Mesothelial cell of epicardium (in vitro differentiated cells): ENCODE data around the gene HFM1. TPM values are rescaled to one million over a fixed set of nuclear protein-coding genes. Genes with fewer than 3 reads are reported as not detected.
"Not testable (repeated sequence)": the region's sequence is repeated elsewhere in the genome, so short reads cannot be mapped to it uniquely, and the experiment has no call there.

Source experiments
- DNase-seq, 2 experiments: peaks; one replicate each; pipeline ENCODE4 v3.0.0; 2021; ENCODE audit warnings: low spot score in 2 of 2; ENCODE audit not compliant: unreplicated experiment in 2 of 2
- H3K27ac Mint-ChIP-seq: 2 replicates; pipeline ENCODE4 v1.8.0; 2021; ENCODE audit warnings: mixed read lengths
- H3K27me3 Mint-ChIP-seq: 2 replicates; pipeline ENCODE4 v1.8.0; 2021; ENCODE audit warnings: low read depth, mixed read lengths
- H3K36me3 Mint-ChIP-seq: 2 replicates; pipeline ENCODE4 v1.8.0; 2021; ENCODE audit warnings: mixed read lengths
- H3K4me1 Mint-ChIP-seq: 2 replicates; pipeline ENCODE4 v1.8.0; 2021; ENCODE audit warnings: mixed read lengths
- H3K4me3 Mint-ChIP-seq: 2 replicates; pipeline ENCODE4 v1.8.0; 2021; ENCODE audit warnings: mild to moderate bottlenecking, moderate library complexity, mixed read lengths
- H3K9me3 Mint-ChIP-seq: 2 replicates; pipeline ENCODE4 v1.8.0; 2021; ENCODE audit warnings: mixed read lengths
- CTCF ChIP-seq: fragments of 200-600 bp; sonication (generic); IDR thresholded peaks from one replicate; pipeline ENCODE4 v1.5.0; 2021; ENCODE audit warnings: antibody characterized with exemption; ENCODE audit not compliant: unreplicated experiment
- total RNA-seq: library from RNA; stranded (reverse); gene quantifications from 3 replicates; pipeline ENCODE4 v1.2.1, GENCODE V29; 2021

Gene HFM1
- total RNA-seq, 1 donor from 2014 or later = 6.1 TPM

- Mint-ChIP-seq H3K4me3 (no peak overlapping the region), H3K27ac (no peak overlapping the region), H3K9me3 (peaks cover 28% of the 10 kb centered on the region), H3K36me3 (peaks cover 37% of the 10 kb centered on the region), H3K27me3 (no peaks in the 10 kb centered on the region), H3K4me1 (no peaks in the 10 kb centered on the region)
- no peak for DNase-seq
- TF ChIP-seq CTCF = no peak
Measured at GRCh38 chr1:91311672-91312071, 93.0 kb downstream of the HFM1 start.

GRCh38 chr1:91308544-91308943 is 96.1 kb downstream of the HFM1 start:
- H3K9me3 Mint-ChIP-seq = peaks cover 30% of the 10 kb centered on the region
- no peak overlapping the region for H3K4me3 Mint-ChIP-seq
- H3K36me3 Mint-ChIP-seq = peaks cover 39% of the 10 kb centered on the region

GRCh38 chr1:91307784-91308409 is 96.7 kb downstream of the HFM1 start:
- Mint-ChIP-seq H3K4me3 (no peak overlapping the region), H3K36me3 (peaks cover 44% of the 10 kb centered on the region), H3K4me1 (no peaks in the 10 kb centered on the region), H3K27me3 (no peaks in the 10 kb centered on the region), H3K9me3 (peaks cover 35% of the 10 kb centered on the region), H3K27ac (no peak overlapping the region)
- TF ChIP-seq CTCF = no peak
- no peak for DNase-seq

More at GRCh38 chr1:91308544-91308943, 96.1 kb downstream of the HFM1 start:
- Mint-ChIP-seq H3K27me3 (no peaks in the 10 kb centered on the region), H3K4me1 (no peaks in the 10 kb centered on the region), H3K27ac (no peak overlapping the region)
- TF ChIP-seq CTCF = no peak
- DNase-seq = no peak

GRCh38 chr1:91303165-91303564 is 101.5 kb downstream of the HFM1 start:
- Mint-ChIP-seq H3K9me3 (peaks cover 28% of the 10 kb centered on the region), H3K27me3 (no peaks in the 10 kb centered on the region), H3K27ac (no peak overlapping the region), H3K4me3 (no peak overlapping the region), H3K4me1 (no peaks in the 10 kb centered on the region), H3K36me3 (peaks cover 22% of the 10 kb centered on the region)
- no peak for TF ChIP-seq CTCF
- DNase-seq = no peak

GRCh38 chr1:91288843-91289553 is 115.6 kb downstream of the HFM1 start:
- not testable (repeated sequence) for H3K4me3 Mint-ChIP-seq, DNase-seq, H3K36me3 Mint-ChIP-seq, H3K27ac Mint-ChIP-seq, H3K27me3 Mint-ChIP-seq, H3K4me1 Mint-ChIP-seq
- H3K9me3 Mint-ChIP-seq = peaks cover 12% of the 10 kb centered on the region

GRCh38 chr1:91286962-91287317 is 117.7 kb downstream of the HFM1 start:
- not testable (repeated sequence) for H3K36me3 Mint-ChIP-seq, H3K27ac Mint-ChIP-seq, H3K4me1 Mint-ChIP-seq, H3K27me3 Mint-ChIP-seq, H3K4me3 Mint-ChIP-seq, DNase-seq
- H3K9me3 Mint-ChIP-seq = peaks cover 12% of the 10 kb centered on the region

- not testable (repeated sequence) for H3K27me3 Mint-ChIP-seq, H3K27ac Mint-ChIP-seq, H3K4me1 Mint-ChIP-seq, DNase-seq, H3K4me3 Mint-ChIP-seq, H3K36me3 Mint-ChIP-seq
- H3K9me3 Mint-ChIP-seq = peaks cover 12% of the 10 kb centered on the region
Measured at GRCh38 chr1:91286259-91286961, 118.2 kb downstream of the HFM1 start.
